WTC11 (cell line): Measurements from ENCODE around the gene PDCD6IP. TPM values are rescaled to one million over a fixed set of nuclear protein-coding genes. Genes with fewer than 3 reads are reported as not detected.

Source experiments
- ATAC-seq: fragments of 200-7000 bp; cut with Tn5 transposase; 2 replicates; pipeline ENCODE4 v1.10.0; 2021; ENCODE audit warnings: mild to moderate bottlenecking, moderate library complexity
- CTCF ChIA-PET: fragments of 300-600 bp; sonication (Branson Sonifier 250); formaldehyde crosslinking; loops from one replicate; lab custom pipeline; 2021; ENCODE audit warnings: antibody characterized with exemption; lab: Charles Lee
- POLR2A ChIA-PET: fragments of 350-600 bp; sonication (Branson Sonifier 250); formaldehyde crosslinking; loops from one replicate; lab custom pipeline; 2021; ENCODE audit warnings: antibody characterized with exemption; lab: Charles Lee
- DNase-seq: peaks from one replicate; pipeline ENCODE4 v3.0.0; 2021; ENCODE audit warnings: low spot score
- H3K27ac Mint-ChIP-seq: 2 replicates; pipeline ENCODE4 v1.8.0; 2021; ENCODE audit warnings: mixed read lengths
- H3K27me3 Mint-ChIP-seq: 2 replicates; pipeline ENCODE4 v1.8.0; 2021; ENCODE audit warnings: low read depth, mild to moderate bottlenecking, moderate library complexity, mixed read lengths
- H3K36me3 Mint-ChIP-seq: 2 replicates; pipeline ENCODE4 v1.8.0; 2021; ENCODE audit warnings: mixed read lengths
- H3K4me1 Mint-ChIP-seq: 2 replicates; pipeline ENCODE4 v1.8.0; 2022; ENCODE audit warnings: mixed read lengths
- H3K4me3 Mint-ChIP-seq: 2 replicates; pipeline ENCODE4 v1.8.0; 2021; ENCODE audit warnings: mild to moderate bottlenecking, moderate library complexity, mixed read lengths
- H3K9me3 Mint-ChIP-seq: 2 replicates; pipeline ENCODE4 v1.8.0; 2021; ENCODE audit warnings: mixed read lengths
- E2F4 ChIP-seq: sonication (generic); formaldehyde crosslinking; IDR thresholded peaks from 2 replicates; pipeline ENCODE4 v1.8.1; 2022; ENCODE audit warnings: low read depth, mild to moderate bottlenecking, moderate library complexity, missing genetic modification reagents, borderline replicate concordance
- FOXJ3 ChIP-seq: sonication (generic); formaldehyde crosslinking; IDR thresholded peaks from 2 replicates; pipeline ENCODE4 v1.9.0; 2021; ENCODE audit warnings: missing genetic modification reagents, mild to moderate bottlenecking, borderline replicate concordance
- MLX ChIP-seq: sonication (generic); formaldehyde crosslinking; IDR thresholded peaks from 2 replicates; pipeline ENCODE4 v1.8.1; 2023; ENCODE audit warnings: mild to moderate bottlenecking, missing genetic modification reagents, moderate library complexity
- MYBL2 ChIP-seq: sonication (generic); formaldehyde crosslinking; IDR thresholded peaks from 2 replicates; pipeline ENCODE4 v1.8.1; 2023; ENCODE audit warnings: mild to moderate bottlenecking, moderate library complexity, missing genetic modification reagents
- NFATC4 ChIP-seq: fragments of 250-450 bp; sonication (Bioruptor Pico); IDR thresholded peaks from 2 replicates; pipeline ENCODE4 v1.9.0; 2021; ENCODE audit warnings: mild to moderate bottlenecking
- NR2C2 ChIP-seq: sonication (generic); formaldehyde crosslinking; IDR thresholded peaks from 2 replicates; pipeline ENCODE4 v1.8.0; 2022; ENCODE audit warnings: mild to moderate bottlenecking, missing genetic modification reagents
- PRRX2 ChIP-seq: fragments of 250-450 bp; sonication (Bioruptor Pico); IDR thresholded peaks from 2 replicates; pipeline ENCODE4 v1.8.0; 2021; ENCODE audit warnings: mild to moderate bottlenecking
- SMAD4 ChIP-seq: sonication (generic); formaldehyde crosslinking; IDR thresholded peaks from 2 replicates; pipeline ENCODE4 v1.8.0; 2022; ENCODE audit warnings: mild to moderate bottlenecking, missing genetic modification reagents
- SP1 ChIP-seq: sonication (generic); formaldehyde crosslinking; conservative IDR thresholded peaks from 2 replicates; pipeline ENCODE4 v1.8.1; 2022; ENCODE audit warnings: missing genetic modification reagents
- TCF7 ChIP-seq: sonication (generic); formaldehyde crosslinking; IDR thresholded peaks from 2 replicates; pipeline ENCODE4 v1.8.0; 2022; ENCODE audit warnings: mild to moderate bottlenecking, low read depth, missing genetic modification reagents, moderate library complexity
- TEAD4 ChIP-seq: sonication (generic); formaldehyde crosslinking; IDR thresholded peaks from 2 replicates; pipeline ENCODE4 v1.8.0; 2022; ENCODE audit warnings: mild to moderate bottlenecking, missing genetic modification reagents
- USF2 ChIP-seq: sonication (generic); formaldehyde crosslinking; IDR thresholded peaks from 2 replicates; pipeline ENCODE4 v1.8.1; 2023; ENCODE audit warnings: mild to moderate bottlenecking, missing genetic modification reagents, moderate library complexity
- ZNF232 ChIP-seq: sonication (generic); formaldehyde crosslinking; IDR thresholded peaks from 2 replicates; pipeline ENCODE4 v1.8.0; 2022; ENCODE audit warnings: mild to moderate bottlenecking, missing genetic modification reagents
- ZNF425 ChIP-seq: fragments of 250-450 bp; sonication (Bioruptor Pico); conservative IDR thresholded peaks from 2 replicates; pipeline ENCODE4 v1.9.0; 2021; ENCODE audit warnings: mild to moderate bottlenecking
- total RNA-seq: library from RNA; stranded (reverse); gene quantifications from 3 replicates; pipeline ENCODE4 v1.2.3, GENCODE V29; 2021

PDCD6IP gene
- total RNA-seq, 1 experiment from 2014 or later = 173 TPM

GRCh38 chr3:33901862-33902563 is 103.6 kb downstream of the PDCD6IP start:
- ChIA-PET CTCF (interaction anchor here (2.4 kb wide), 1 partner anchor 18 kb away, joined by 7 read pairs; no protein-coding TSS in a partner anchor), POLR2A (no interaction called here)
- ATAC-seq = no peak
- H3K27me3 Mint-ChIP-seq = no peaks in the 10 kb centered on the region; the same call in 1 of the 2 replicates
- DNase-seq = no peak
- no peaks in the 10 kb centered on the region for H3K4me1 Mint-ChIP-seq
- H3K27ac Mint-ChIP-seq = no peak overlapping the region
- no peak overlapping the region for H3K4me3 Mint-ChIP-seq
- H3K9me3 Mint-ChIP-seq = peaks cover 5% of the 10 kb centered on the region
- TF ChIP-seq SP1 (CRISPR knock-in tag) = no peak
- no peaks in the 10 kb centered on the region for H3K36me3 Mint-ChIP-seq

- H3K36me3 Mint-ChIP-seq = no peaks in the 10 kb centered on the region
- no peak overlapping the region for H3K4me3 Mint-ChIP-seq
- TF ChIP-seq USF2 (CRISPR knock-in tag) (no peak), ZNF425 (CRISPR knock-in tag) (no peak), TEAD4 (CRISPR knock-in tag) (no peak), TCF7 (CRISPR knock-in tag) (no peak), FOXJ3 (CRISPR knock-in tag) (no peak), ZNF232 (CRISPR knock-in tag) (no peak), MLX (CRISPR knock-in tag) (no peak), MYBL2 (CRISPR knock-in tag) (no peak), PRRX2 (CRISPR knock-in tag) (no peak), SMAD4 (CRISPR knock-in tag) (no peak), NR2C2 (CRISPR knock-in tag) (no peak)
- ATAC-seq (no peak), DNase-seq (no peak)
- no peaks in the 10 kb centered on the region for H3K4me1 Mint-ChIP-seq
- H3K27me3 Mint-ChIP-seq = no peaks in the 10 kb centered on the region; the same call in 1 of the 2 replicates
- ChIA-PET CTCF (no interaction called here), POLR2A (no interaction called here)
- H3K9me3 Mint-ChIP-seq = peaks cover 5% of the 10 kb centered on the region
- no peak overlapping the region for H3K27ac Mint-ChIP-seq
These were observed 106.3 kb downstream of the PDCD6IP start for GRCh38 chr3:33904730-33905129.

- TF ChIP-seq NFATC4 = no peak
- no peak for TF ChIP-seq E2F4 (CRISPR knock-in tag)
- no peak for TF ChIP-seq NR2C2 (CRISPR knock-in tag)
- ChIA-PET CTCF (interaction anchor here (2.7 kb wide), 1 partner anchor 25 kb away, joined by 8 read pairs; no protein-coding TSS in a partner anchor), POLR2A (no interaction called here)
- peaks cover 5% of the 10 kb centered on the region for H3K9me3 Mint-ChIP-seq
- no peaks in the 10 kb centered on the region for H3K36me3 Mint-ChIP-seq
- no peak overlapping the region for H3K4me3 Mint-ChIP-seq
- no peaks in the 10 kb centered on the region; the same call in 1 of the 2 replicates for H3K27me3 Mint-ChIP-seq
- ATAC-seq (no peak), DNase-seq (no peak)
- no peaks in the 10 kb centered on the region for H3K4me1 Mint-ChIP-seq
- H3K27ac Mint-ChIP-seq = no peak overlapping the region
These were observed 109.9 kb downstream of the PDCD6IP start for GRCh38 chr3:33908250-33908851.
